GM19239 (cell line): ENCODE data around the gene COL9A2.
"Not testable (repeated sequence)": the region's sequence is repeated elsewhere in the genome, so short reads cannot be mapped to it uniquely, and the experiment has no call there.

Experiments used
- DNase-seq: peaks from one replicate; pipeline ENCODE4 v3.0.0; 2011; ENCODE audit warnings: low spot score; ENCODE audit not compliant: insufficient read length
- FAIRE-seq: peaks from 2 replicates; lab custom pipeline; 2011; peaks lifted over from hg19 to GRCh38; lab: Jason Lieb, UNC

COL9A2 gene

GRCh38 chr1:40316595-40317393 lies at the start of gene COL9A2:
TSS of gene COL9A2 (minus strand) at chr1:40317286. CDS start at chr1:40317197, 89 bp downstream.
- no peak for FAIRE-seq
- DNase-seq = no peak

- FAIRE-seq (peak; percentile 80), DNase-seq (no peak)
Observed at GRCh38 chr1:40363721-40364120, 46.6 kb upstream of the COL9A2 start.

- FAIRE-seq (no peak), DNase-seq (no peak)
Observed at GRCh38 chr1:40362699-40363098, 45.6 kb upstream of the COL9A2 start.

GRCh38 chr1:40362199-40362598 lies 45.1 kb upstream of the COL9A2 start:
- FAIRE-seq = no peak
- DNase-seq = no peak

- no peak for DNase-seq
- FAIRE-seq = no peak
Observed at GRCh38 chr1:40361637-40362036, 44.6 kb upstream of the COL9A2 start.

GRCh38 chr1:40361201-40361600 lies 44.1 kb upstream of the COL9A2 start:
- DNase-seq (no peak), FAIRE-seq (no peak)

GRCh38 chr1:40360631-40361030 lies 43.5 kb upstream of the COL9A2 start:
- no peak for FAIRE-seq
- DNase-seq = no peak

- no peak for FAIRE-seq
- DNase-seq = no peak
Observed at GRCh38 chr1:40357625-40358024, 40.5 kb upstream of the COL9A2 start.

- FAIRE-seq = no peak
- DNase-seq = no peak
Observed at GRCh38 chr1:40353082-40353481, 36.0 kb upstream of the COL9A2 start.

GRCh38 chr1:40352126-40352525 lies 35.0 kb upstream of the COL9A2 start:
- DNase-seq (no peak), FAIRE-seq (peak; percentile 18)

- no peak for FAIRE-seq
- no peak for DNase-seq
Observed at GRCh38 chr1:40351124-40351523, 34.0 kb upstream of the COL9A2 start.

- FAIRE-seq = no peak
- no peak for DNase-seq
Observed at GRCh38 chr1:40350391-40350790, 33.3 kb upstream of the COL9A2 start.

GRCh38 chr1:40344597-40344996 lies 27.5 kb upstream of the COL9A2 start:
- no peak for DNase-seq

GRCh38 chr1:40342381-40342717 lies 25.3 kb upstream of the COL9A2 start:
- FAIRE-seq, DNase-seq: not testable (repeated sequence)

More at GRCh38 chr1:40344597-40344996, 27.5 kb upstream of the COL9A2 start:
- FAIRE-seq = no peak

- DNase-seq = no peak
- peak; percentile 66 for FAIRE-seq
Observed at GRCh38 chr1:40341491-40342380, 24.6 kb upstream of the COL9A2 start.

GRCh38 chr1:40339420-40340323 lies 22.6 kb upstream of the COL9A2 start:
- no peak for FAIRE-seq
- no peak for DNase-seq

- peak; percentile 67 for DNase-seq
- FAIRE-seq = peak; percentile 97
Observed at GRCh38 chr1:40338745-40339419, 21.8 kb upstream of the COL9A2 start.

- FAIRE-seq (no peak), DNase-seq (no peak)
Observed at GRCh38 chr1:40337443-40337842, 20.4 kb upstream of the COL9A2 start.

- no peak for DNase-seq
- no peak for FAIRE-seq
Observed at GRCh38 chr1:40332695-40333094, 15.6 kb upstream of the COL9A2 start.

GRCh38 chr1:40331403-40331802 lies 14.3 kb upstream of the COL9A2 start:
- FAIRE-seq, DNase-seq: not testable (repeated sequence)
